GM19455 (cell line): Measurements from ENCODE around the gene PIK3CG.
"Not testable (repeated sequence)": the region's sequence is repeated elsewhere in the genome, so short reads cannot be mapped to it uniquely, and the experiment has no call there.

Experiments
- ATAC-seq: cut with Tn5 transposase; IDR thresholded peaks from one replicate; pipeline ENCODE4 v1.9.1; 2021; ENCODE audit not compliant: unreplicated experiment

Gene PIK3CG

GRCh38 chr7:106927536-106927935 is 62.5 kb downstream of the PIK3CG start:
- ATAC-seq = no peak

DNA sequence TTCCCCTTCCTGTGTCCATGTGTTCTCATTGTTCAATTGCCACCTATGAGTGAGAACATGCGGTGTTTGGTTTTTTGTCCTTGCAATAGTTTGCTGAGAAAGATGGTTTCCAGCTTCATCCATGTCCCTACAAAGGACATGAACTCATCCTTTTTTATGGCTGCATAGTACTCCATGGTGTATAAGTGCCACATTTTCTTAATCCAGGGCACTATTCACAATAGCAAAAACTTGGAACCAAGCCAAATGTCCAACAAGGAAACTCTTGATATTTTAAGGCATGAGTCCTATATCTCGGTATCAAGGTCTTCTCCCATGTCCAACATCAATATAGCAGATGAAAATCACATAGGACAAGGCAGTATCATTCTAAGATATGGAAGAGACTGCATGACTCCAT is 64.5 kb downstream of the PIK3CG start:
- not testable (repeated sequence) for ATAC-seq

GRCh38 chr7:106936236-106936635 is 71.2 kb downstream of the PIK3CG start:
- no peak for ATAC-seq

DNA sequence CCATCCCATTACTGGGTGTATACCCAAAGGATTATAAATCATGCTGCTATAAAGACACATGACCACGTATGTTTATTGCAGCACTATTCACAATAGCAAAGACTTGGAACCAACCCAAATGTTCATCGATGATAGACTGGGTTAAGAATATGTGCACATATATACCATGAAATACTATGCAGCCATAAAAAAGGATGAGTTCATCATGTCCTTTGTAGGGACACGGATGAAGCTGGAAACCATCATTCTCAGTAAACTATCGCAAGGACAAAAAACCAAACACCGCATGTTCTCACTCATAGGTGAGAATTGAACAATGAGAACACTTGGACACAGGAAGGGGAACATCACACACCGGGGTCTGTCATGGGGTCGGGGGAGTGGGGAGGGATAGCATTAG is 73.0 kb downstream of the PIK3CG start:
- ATAC-seq = not testable (repeated sequence)

- no peak for ATAC-seq
These were observed 73.7 kb downstream of the PIK3CG start for GRCh38 chr7:106938803-106939202.

- ATAC-seq = no peak
These were observed 79.1 kb downstream of the PIK3CG start for GRCh38 chr7:106944035-106944665.

GRCh38 chr7:106947244-106947728 is 82.2 kb downstream of the PIK3CG start:
- no peak for ATAC-seq

GRCh38 chr7:106952001-106952657 is 87.0 kb downstream of the PIK3CG start:
- ATAC-seq = no peak

- no peak for ATAC-seq
These were observed 87.7 kb downstream of the PIK3CG start for GRCh38 chr7:106952658-106953231.

GRCh38 chr7:106954840-106955239 is 89.8 kb downstream of the PIK3CG start:
- ATAC-seq = no peak

GRCh38 chr7:106955857-106956256 is 90.8 kb downstream of the PIK3CG start:
- not testable (repeated sequence) for ATAC-seq
